ENCODE results near the gene WASL. TPM values are rescaled to one million over a fixed set of nuclear protein-coding genes. Genes with fewer than 3 reads are reported as not detected.

The WASL gene
- total RNA-seq, 2 donors from 2014 or later = 20.9 to 24.7 TPM

DNA sequence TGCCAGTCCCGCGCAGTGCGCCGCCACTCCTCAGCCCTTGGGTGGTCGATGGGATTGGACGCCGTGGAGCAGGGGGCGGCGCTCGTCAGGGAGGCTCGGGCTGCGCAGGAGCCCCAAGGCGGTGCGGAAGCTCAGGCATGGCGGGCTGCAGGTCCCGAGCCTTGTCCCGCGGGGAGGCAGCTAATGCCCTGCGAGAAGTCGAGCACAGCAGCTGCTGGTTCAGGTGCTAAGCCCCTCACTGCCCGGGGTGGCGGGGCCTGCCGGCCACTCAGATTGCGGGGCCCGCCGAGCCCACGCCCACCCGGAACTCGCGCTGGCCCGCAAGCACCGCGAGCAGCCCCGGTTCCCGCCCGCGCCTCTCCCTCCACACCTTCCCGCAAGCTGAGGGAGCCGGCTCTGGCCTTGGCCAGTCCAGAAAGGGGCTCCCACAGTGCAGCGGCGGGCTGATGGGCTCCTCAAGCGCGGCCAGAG lies 14.4 kb upstream of the WASL start:
- TF ChIP-seq, protein P1, sequence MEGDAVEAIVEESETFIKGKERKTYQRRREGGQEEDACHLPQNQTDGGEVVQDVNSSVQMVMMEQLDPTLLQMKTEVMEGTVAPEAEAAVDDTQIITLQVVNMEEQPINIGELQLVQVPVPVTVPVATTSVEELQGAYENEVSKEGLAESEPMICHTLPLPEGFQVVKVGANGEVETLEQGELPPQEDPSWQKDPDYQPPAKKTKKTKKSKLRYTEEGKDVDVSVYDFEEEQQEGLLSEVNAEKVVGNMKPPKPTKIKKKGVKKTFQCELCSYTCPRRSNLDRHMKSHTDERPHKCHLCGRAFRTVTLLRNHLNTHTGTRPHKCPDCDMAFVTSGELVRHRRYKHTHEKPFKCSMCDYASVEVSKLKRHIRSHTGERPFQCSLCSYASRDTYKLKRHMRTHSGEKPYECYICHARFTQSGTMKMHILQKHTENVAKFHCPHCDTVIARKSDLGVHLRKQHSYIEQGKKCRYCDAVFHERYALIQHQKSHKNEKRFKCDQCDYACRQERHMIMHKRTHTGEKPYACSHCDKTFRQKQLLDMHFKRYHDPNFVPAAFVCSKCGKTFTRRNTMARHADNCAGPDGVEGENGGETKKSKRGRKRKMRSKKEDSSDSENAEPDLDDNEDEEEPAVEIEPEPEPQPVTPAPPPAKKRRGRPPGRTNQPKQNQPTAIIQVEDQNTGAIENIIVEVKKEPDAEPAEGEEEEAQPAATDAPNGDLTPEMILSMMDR (IDR thresholded peaks at IDR 0.05) = no peak
- Histone ChIP-seq H3K9me3 (no peaks in the 10 kb centered on the region), H3K4me3 (no peak overlapping the region), H3K4me1 (no peaks in the 10 kb centered on the region), H3K36me3 (no peaks in the 10 kb centered on the region), H3K27ac (no peak overlapping the region), H3K27me3 (no peaks in the 10 kb centered on the region)
- no peak for DNase-seq (ENCODE audit: low spot score)

DNA sequence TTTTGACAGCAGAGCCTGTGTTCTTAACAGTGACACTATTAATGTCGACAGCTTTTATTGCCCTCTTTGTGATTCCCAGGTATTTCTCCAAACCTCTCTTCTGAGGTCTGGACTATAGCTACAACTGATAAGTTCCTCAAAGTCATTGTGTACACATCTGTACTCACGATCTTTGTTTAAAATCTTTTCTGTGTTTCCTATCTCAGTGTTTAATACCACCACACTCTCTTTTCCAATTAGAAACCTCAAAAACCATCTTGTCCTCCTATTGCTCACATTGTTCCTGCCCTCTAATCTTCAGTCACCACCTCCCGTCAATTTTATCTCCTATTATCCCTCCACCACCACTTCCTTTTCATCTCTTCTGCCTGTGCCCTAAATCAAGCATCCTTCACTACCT lies 12.9 kb upstream of the WASL start:
- TF ChIP-seq, protein P1 (IDR thresholded peaks at IDR 0.05) = no peak
- Histone ChIP-seq H3K4me1 (no peaks in the 10 kb centered on the region), H3K4me3 (no peak overlapping the region), H3K9me3 (no peaks in the 10 kb centered on the region), H3K27ac (no peak overlapping the region), H3K36me3 (no peaks in the 10 kb centered on the region), H3K27me3 (no peaks in the 10 kb centered on the region)
- no peak for DNase-seq (ENCODE audit: low spot score)

DNA sequence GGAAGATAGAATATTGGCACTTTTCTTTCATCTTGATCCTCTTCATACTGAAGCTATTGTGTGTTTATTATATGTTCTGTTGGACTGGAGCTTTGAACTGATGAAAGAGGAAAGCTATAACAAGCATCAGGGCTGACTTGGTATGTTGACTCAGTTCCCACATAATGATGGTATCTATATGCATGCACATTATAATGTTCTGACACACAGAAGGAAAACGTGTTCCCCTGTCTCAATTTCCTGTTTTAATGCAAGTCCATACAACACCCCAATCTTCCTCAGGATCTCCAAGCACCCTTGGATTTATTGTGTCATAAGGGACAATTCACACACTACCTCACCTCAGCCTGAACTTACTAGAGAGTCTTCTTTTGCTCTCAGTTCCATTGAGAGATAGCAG lies 8.3 kb upstream of the WASL start:
- no peak for DNase-seq (ENCODE audit: low spot score)

DNA sequence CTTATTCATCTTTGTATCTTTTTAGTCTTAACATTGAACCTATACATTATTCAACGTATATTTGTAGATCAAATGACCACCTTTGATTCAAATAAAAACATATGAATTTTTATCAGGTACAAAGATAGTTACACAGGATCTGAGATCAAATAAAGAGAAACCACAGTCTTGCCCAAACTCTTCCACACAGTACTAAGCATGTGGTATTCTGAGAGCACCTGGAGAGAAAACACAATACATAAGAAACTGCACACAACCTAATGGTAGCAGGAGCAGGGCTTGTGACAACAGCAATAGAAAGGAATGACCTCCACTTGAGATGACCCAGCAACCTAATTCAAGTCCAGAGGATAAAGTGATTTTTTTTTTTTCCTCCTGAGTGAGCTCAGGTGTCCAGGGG lies 6.5 kb upstream of the WASL start:
- Histone ChIP-seq H3K4me1 (peaks cover 0 to 14% of the 10 kb centered on the region in 2 donors), H3K36me3 (no peaks in the 10 kb centered on the region), H3K9me3 (no peaks in the 10 kb centered on the region), H3K27ac (no peak overlapping the region), H3K4me3 (no peak overlapping the region), H3K27me3 (no peaks in the 10 kb centered on the region)
- no peak for DNase-seq (ENCODE audit: low spot score)
- TF ChIP-seq, protein P1 (IDR thresholded peaks at IDR 0.05) = no peak

More for the DNA sequence above, 8.3 kb upstream of the WASL start:
- no peaks in the 10 kb centered on the region for H3K27me3 ChIP-seq
- no peak overlapping the region for H3K4me3 ChIP-seq
- H3K9me3 ChIP-seq = no peaks in the 10 kb centered on the region
- TF ChIP-seq, protein P1 (IDR thresholded peaks at IDR 0.05) = no peak
- no peaks in the 10 kb centered on the region for H3K36me3 ChIP-seq
- H3K27ac ChIP-seq = no peak overlapping the region
- no peaks in the 10 kb centered on the region for H3K4me1 ChIP-seq

DNA sequence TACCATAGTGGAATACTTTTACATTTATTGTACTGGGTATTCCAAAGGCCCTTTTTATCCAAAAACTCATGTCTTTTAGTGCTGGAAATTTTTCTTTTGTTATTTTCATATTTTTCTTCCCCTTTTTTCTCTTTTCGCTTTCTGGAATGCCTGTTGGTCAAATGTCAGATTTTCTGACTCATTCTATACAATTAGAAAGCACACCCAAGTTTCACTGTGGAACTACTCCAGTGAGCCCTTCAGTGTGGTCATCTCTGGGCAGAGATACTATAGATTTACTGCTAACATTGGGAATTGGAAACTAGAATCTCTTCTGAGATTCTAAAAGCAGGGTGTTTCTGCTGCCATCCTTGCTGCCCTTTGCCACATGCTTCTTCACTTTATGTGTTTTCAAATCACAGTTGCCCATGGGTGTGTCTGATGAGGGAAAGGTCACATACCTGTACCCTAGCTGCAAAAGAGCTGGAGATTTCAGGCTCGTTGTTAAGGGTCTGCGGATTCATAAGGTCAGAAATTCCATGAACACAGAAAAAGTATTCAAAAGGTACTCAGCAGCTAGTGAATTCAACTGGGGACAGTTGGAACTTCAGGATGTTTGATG lies 5.6 kb upstream of the WASL start:
- Histone ChIP-seq H3K4me1 (peaks cover 0 to 21% of the 10 kb centered on the region in 2 donors), H3K27ac (no peak overlapping the region), H3K27me3 (no peaks in the 10 kb centered on the region), H3K4me3 (no peak overlapping the region), H3K9me3 (no peaks in the 10 kb centered on the region), H3K36me3 (no peaks in the 10 kb centered on the region)
- TF ChIP-seq, protein P1 (IDR thresholded peaks at IDR 0.05) = no peak
- DNase-seq (ENCODE audit: low spot score) = no peak

DNA sequence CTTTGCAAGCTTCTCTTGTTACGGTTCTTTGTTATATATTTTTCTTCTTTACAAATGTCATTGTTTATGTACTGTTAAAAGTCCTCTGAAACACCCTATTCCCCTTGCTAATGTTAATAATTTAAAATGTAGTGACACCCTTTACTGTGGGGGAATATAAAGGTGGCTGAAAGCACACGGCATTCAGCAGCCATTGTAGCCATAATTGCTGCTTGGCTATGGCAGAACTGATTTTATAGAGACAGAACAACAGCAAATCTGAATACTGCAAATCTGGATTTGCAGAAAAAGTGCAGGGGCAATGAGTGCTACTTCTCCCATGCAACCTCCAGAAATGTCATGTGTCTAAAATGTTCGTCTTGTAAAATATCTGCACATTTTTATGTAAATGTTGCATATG lies 3.7 kb upstream of the WASL start:
- Histone ChIP-seq H3K27me3 (no peaks in the 10 kb centered on the region), H3K4me1 (peaks cover 0 to 23% of the 10 kb centered on the region in 2 donors), H3K4me3 (no peak overlapping the region), H3K36me3 (no peaks in the 10 kb centered on the region), H3K27ac (no peak overlapping the region), H3K9me3 (no peaks in the 10 kb centered on the region)
- DNase-seq (ENCODE audit: low spot score) = no peak
- TF ChIP-seq, protein P1 (IDR thresholded peaks at IDR 0.05) = no peak

All from right atrium auricular region (tissue), 2 donors.